SHP77 (cell line): ENCODE measurements around the gene XPNPEP2.
A peak's percentile ranks its signal among the peaks of the same experiment; 100 is the strongest.

Experiments
- DNase-seq, 2 experiments: peaks; one replicate each; lab custom pipeline; 2025; lab: John Stamatoyannopoulos, UW

XPNPEP2 gene

GRCh38 chrX:129750971-129751370 lies 12.2 kb downstream of the XPNPEP2 start:
- no peak for DNase-seq

GRCh38 chrX:129754056-129755024 lies 15.6 kb downstream of the XPNPEP2 start:
- no peak for DNase-seq

GRCh38 chrX:129755779-129756650 lies 17.2 kb downstream of the XPNPEP2 start:
- DNase-seq, result no peak

- DNase-seq, result no peak
These were observed 20.8 kb downstream of the XPNPEP2 start for GRCh38 chrX:129759576-129760061.

- no peak for DNase-seq
These were observed 21.4 kb downstream of the XPNPEP2 start for GRCh38 chrX:129760155-129760554.

GRCh38 chrX:129760981-129761380 lies 22.2 kb downstream of the XPNPEP2 start:
- DNase-seq, result no peak

GRCh38 chrX:129761596-129761995 lies 22.8 kb downstream of the XPNPEP2 start:
- DNase-seq, result no peak

GRCh38 chrX:129762448-129762847 lies 23.7 kb downstream of the XPNPEP2 start:
- no peak for DNase-seq

- no peak for DNase-seq
These were observed 24.9 kb downstream of the XPNPEP2 start for GRCh38 chrX:129763666-129764065.

GRCh38 chrX:129768186-129768585 lies 29.4 kb downstream of the XPNPEP2 start:
- no peak for DNase-seq

GRCh38 chrX:129768586-129769466 lies 30.0 kb downstream of the XPNPEP2 start:
- no peak for DNase-seq

- DNase-seq, result no peak
These were observed 30.8 kb downstream of the XPNPEP2 start for GRCh38 chrX:129769467-129770154.

GRCh38 chrX:129771266-129771995 lies 32.7 kb downstream of the XPNPEP2 start:
- no peak for DNase-seq

GRCh38 chrX:129772796-129773431 lies 34.1 kb downstream of the XPNPEP2 start:
- DNase-seq, result no peak

GRCh38 chrX:129773649-129774458 lies 35.1 kb downstream of the XPNPEP2 start:
- no peak for DNase-seq

GRCh38 chrX:129777218-129778030 lies 38.6 kb downstream of the XPNPEP2 start:
- DNase-seq, result peak in 1 of 2 experiments; percentile 8

GRCh38 chrX:129779086-129779672 lies 40.4 kb downstream of the XPNPEP2 start:
- no peak for DNase-seq

GRCh38 chrX:129779747-129780146 lies 41.0 kb downstream of the XPNPEP2 start, which contains the start of gene SASH3:
TSS of gene SASH3 (plus strand) at chrX:129779949. CDS start at chrX:129780098, 149 bp downstream.
- DNase-seq, result no peak
